ENCODE measurements around the gene MME.
"Not testable (repeated sequence)": the region's sequence is repeated elsewhere in the genome, so short reads cannot be mapped to it uniquely, and the experiment has no call there.

MME gene

GRCh38 chr3:155185631-155186071 is 105.5 kb downstream of the MME start:
- no peak for DNase-seq (ENCODE audit: low read depth, low spot score)
- no peak overlapping the region for H3K27ac ChIP-seq

GRCh38 chr3:155188031-155188430 is 107.9 kb downstream of the MME start:
- H3K27ac ChIP-seq = no peak overlapping the region
- DNase-seq (ENCODE audit: low read depth, low spot score) = no peak

- H3K27ac ChIP-seq = no peak overlapping the region
- DNase-seq (ENCODE audit: low read depth, low spot score) = no peak
Measured at GRCh38 chr3:155189478-155189877, 109.4 kb downstream of the MME start.

GRCh38 chr3:155190691-155191090 is 110.6 kb downstream of the MME start:
- no peak overlapping the region for H3K27ac ChIP-seq
- no peak for DNase-seq (ENCODE audit: low read depth, low spot score)

GRCh38 chr3:155192957-155193746 is 113.0 kb downstream of the MME start:
- no peak overlapping the region for H3K27ac ChIP-seq
- DNase-seq (ENCODE audit: low read depth, low spot score) = no peak

- H3K27ac ChIP-seq = no peak overlapping the region
- no peak for DNase-seq (ENCODE audit: low read depth, low spot score)
Measured at GRCh38 chr3:155193868-155194267, 113.7 kb downstream of the MME start.

GRCh38 chr3:155194973-155195957 is 115.1 kb downstream of the MME start:
- no peak for DNase-seq (ENCODE audit: low read depth, low spot score)
- H3K27ac ChIP-seq = no peak overlapping the region

- no peak for DNase-seq (ENCODE audit: low read depth, low spot score)
- H3K27ac ChIP-seq = no peak overlapping the region
Measured at GRCh38 chr3:155196131-155197021, 116.3 kb downstream of the MME start.

GRCh38 chr3:155197786-155198185 is 117.7 kb downstream of the MME start:
- no peak for DNase-seq (ENCODE audit: low read depth, low spot score)
- H3K27ac ChIP-seq = no peak overlapping the region

- H3K27ac ChIP-seq = no peak overlapping the region
- DNase-seq (ENCODE audit: low read depth, low spot score) = no peak
Measured at GRCh38 chr3:155202626-155203025, 122.5 kb downstream of the MME start.

GRCh38 chr3:155204851-155205250 is 124.7 kb downstream of the MME start:
- H3K27ac ChIP-seq = no peak overlapping the region
- DNase-seq (ENCODE audit: low read depth, low spot score) = no peak

GRCh38 chr3:155208183-155208800 is 128.2 kb downstream of the MME start:
- no peak overlapping the region for H3K27ac ChIP-seq
- DNase-seq (ENCODE audit: low read depth, low spot score) = no peak

- DNase-seq (ENCODE audit: low read depth, low spot score) = no peak
Measured at GRCh38 chr3:155210736-155211135, 130.6 kb downstream of the MME start.

GRCh38 chr3:155211266-155211665 is 131.1 kb downstream of the MME start:
- DNase-seq (ENCODE audit: low read depth, low spot score) = no peak
- H3K27ac ChIP-seq = no peak overlapping the region

More at GRCh38 chr3:155210736-155211135, 130.6 kb downstream of the MME start:
- no peak overlapping the region for H3K27ac ChIP-seq

GRCh38 chr3:155211940-155212339 is 131.8 kb downstream of the MME start:
- DNase-seq (ENCODE audit: low read depth, low spot score) = no peak
- H3K27ac ChIP-seq = no peak overlapping the region

- not testable (repeated sequence) for H3K27ac ChIP-seq; DNase-seq (ENCODE audit: low read depth, low spot score)
Measured at GRCh38 chr3:155216007-155216406, 135.9 kb downstream of the MME start.

GRCh38 chr3:155217591-155217990 is 137.5 kb downstream of the MME start:
- no peak for DNase-seq (ENCODE audit: low read depth, low spot score)

GRCh38 chr3:155218462-155218861 is 138.3 kb downstream of the MME start:
- no peak overlapping the region for H3K27ac ChIP-seq
- DNase-seq (ENCODE audit: low read depth, low spot score) = no peak

More at GRCh38 chr3:155217591-155217990, 137.5 kb downstream of the MME start:
- H3K27ac ChIP-seq = no peak overlapping the region

- no peak overlapping the region for H3K27ac ChIP-seq
- DNase-seq (ENCODE audit: low read depth, low spot score) = no peak
Measured at GRCh38 chr3:155219106-155219505, 139.0 kb downstream of the MME start.

GRCh38 chr3:155225417-155225816 is 145.3 kb downstream of the MME start:
- no peak for DNase-seq (ENCODE audit: low read depth, low spot score)
- H3K27ac ChIP-seq = no peak overlapping the region

All from epithelial cell of prostate (primary cell).